HG02981 (cell line): ENCODE measurements around the gene ITGA8.
"Not testable (repeated sequence)": the region's sequence is repeated elsewhere in the genome, so short reads cannot be mapped to it uniquely, and the experiment has no call there.

Source experiments
- ATAC-seq: cut with Tn5 transposase; IDR thresholded peaks from one replicate; pipeline ENCODE4 v1.9.1; 2021; ENCODE audit warnings: mild to moderate bottlenecking, moderate library complexity; ENCODE audit not compliant: unreplicated experiment

ITGA8 gene

DNA sequence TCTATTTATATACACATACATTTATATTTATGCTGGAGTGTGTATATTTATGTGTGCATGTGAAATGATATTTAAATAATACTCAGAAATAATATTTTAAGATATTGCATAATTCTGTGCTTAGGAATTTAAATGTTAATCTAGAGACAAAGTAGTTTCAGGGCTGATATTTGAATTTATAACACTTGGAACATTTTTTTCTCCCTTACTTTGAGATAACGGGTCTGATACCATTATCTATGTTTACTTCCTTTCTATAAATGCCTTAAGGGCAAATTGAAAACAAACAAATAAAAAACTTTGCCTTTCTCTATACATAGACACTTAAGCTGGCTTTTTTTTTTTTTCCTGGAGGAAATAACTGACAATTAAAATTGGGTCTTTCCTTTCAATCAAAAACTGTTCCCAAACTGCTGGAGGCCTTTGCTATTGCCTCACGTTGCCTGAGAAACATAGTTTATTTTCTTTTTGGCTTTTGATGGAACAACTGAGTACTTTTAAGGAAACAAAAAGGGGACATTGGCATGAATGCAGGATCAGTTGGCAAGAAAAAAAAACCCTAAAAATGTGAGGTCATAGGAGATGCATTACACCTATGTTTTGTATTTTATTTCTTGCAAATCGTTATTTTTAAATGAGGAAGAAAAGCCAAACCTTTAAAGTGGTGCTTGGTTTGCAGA is 98.7 kb downstream of the ITGA8 start:
- no peak for ATAC-seq

- ATAC-seq = no peak
These were observed 99.4 kb downstream of the ITGA8 start for GRCh38 chr10:15620337-15620736.

GRCh38 chr10:15609246-15609645 is 110.5 kb downstream of the ITGA8 start:
- no peak for ATAC-seq

DNA sequence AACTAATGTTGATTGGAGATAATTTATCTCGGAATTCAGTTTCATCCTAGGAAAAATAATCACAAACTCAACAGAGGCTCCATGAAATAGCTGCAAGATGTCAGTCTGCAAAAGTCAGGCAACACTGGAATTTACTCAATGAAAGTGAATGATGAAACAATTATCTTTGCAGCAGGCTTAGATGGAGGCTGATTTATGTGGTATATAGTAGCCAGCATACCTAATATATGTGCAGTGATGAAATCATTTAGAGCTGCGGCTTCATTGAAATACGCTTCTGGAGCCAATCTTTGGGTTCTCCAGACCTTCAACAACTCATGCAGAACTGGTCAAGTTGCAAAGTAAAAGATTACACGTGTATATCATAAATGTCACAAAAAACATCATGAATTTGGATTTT is 113.3 kb downstream of the ITGA8 start:
- ATAC-seq = no peak

GRCh38 chr10:15605740-15606369 is 113.9 kb downstream of the ITGA8 start:
- ATAC-seq = no peak

GRCh38 chr10:15603446-15604011 is 116.2 kb downstream of the ITGA8 start:
- no peak for ATAC-seq

DNA sequence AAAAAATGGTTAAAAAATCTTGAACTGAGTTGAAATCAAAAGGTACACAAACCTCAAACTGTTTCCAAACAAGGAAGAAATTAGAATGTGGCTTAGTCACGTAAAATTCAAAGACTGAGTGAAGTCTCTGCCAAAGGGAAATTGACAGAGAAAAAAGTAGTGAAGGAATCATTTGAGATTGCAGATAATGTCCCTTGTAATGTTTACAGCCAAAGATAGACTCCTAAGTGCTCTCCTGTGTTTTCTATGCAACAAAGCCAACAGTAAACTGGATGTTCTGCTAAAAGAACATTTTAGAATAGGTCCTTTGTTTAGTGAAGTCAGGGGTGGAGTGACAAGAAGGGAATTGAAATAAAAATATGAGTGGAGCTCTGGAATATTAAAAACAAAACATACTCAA is 117.9 kb downstream of the ITGA8 start:
- ATAC-seq = no peak

GRCh38 chr10:15595260-15595659 is 124.5 kb downstream of the ITGA8 start:
- no peak for ATAC-seq

- ATAC-seq = no peak
These were observed 127.8 kb downstream of the ITGA8 start for GRCh38 chr10:15591937-15592336.

GRCh38 chr10:15591431-15591830 is 128.3 kb downstream of the ITGA8 start:
- ATAC-seq = no peak

GRCh38 chr10:15588635-15589508 is 130.8 kb downstream of the ITGA8 start:
- no peak for ATAC-seq

DNA sequence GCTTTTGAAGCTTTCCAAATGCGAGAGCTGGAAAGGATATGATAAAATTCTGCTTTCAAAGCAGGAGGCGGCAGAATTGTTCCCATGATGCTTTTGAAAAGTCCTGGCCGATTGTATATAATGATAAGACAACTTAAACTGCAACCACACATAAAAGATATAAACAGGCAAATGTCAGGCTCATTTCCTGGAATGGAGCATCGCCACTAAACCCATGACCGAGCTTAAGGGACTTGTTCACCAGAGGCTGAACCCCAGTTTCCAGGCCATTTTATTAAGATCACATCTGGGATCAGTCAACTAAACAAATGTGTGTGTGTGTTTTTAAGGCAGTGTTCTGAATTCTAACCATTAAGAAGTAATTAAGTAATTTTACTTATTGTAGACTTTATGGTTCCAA is 131.6 kb downstream of the ITGA8 start:
- no peak for ATAC-seq

DNA sequence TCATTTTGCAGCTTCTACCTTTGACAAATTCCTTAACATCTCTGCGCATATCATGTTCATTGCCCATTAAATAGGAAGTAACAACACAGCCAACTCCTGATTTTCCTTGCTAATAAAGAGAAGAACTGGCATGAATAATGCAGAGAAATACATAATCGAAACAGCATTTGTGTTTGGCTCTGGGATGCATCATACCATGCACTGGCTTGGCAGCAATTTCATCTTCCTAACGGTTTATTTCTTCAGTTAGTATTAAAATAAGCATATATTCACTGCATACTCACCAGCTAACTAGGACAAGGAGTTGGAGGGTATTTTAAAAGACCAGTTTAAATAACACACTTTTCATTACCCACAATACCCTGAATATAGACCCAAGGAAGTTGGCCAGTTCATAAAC is 132.5 kb downstream of the ITGA8 start:
- no peak for ATAC-seq

DNA sequence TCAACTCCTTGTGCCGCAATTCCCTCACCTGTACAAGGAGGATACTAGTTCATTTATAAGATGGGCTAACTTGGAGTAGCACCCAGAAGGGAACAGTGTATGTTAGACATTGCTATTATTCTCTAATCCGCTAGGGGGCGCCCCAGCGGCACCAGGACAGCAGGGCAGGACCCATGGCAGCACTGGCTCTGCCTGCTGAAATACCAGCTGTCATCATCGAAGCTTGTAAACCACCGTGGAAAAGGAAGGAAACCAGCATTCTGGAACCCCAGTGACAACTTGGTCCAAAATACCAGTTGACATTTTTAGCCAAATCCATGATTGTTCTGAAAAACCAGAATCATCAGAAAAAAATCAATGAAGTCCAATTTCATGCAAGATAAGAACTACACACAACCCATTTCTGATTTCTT is 134.4 kb downstream of the ITGA8 start:
- ATAC-seq = peak; percentile 85

DNA sequence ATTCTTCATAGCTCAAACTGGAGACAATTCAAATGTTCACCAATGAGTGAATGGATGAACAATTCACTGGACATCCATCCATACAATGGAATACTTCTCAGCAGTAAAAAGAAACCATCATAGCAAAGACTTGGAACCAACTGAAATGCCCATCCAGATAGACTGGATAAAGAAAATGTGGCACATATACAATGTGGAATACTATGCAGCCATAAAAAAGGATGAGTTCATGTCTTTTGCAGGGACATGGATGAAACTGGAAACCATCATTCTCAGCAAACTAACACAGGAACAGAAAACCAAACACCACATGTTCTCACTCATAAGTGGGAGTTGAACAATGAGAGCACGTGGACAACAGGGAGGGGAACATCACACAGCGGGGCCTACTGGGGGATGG is 136.8 kb downstream of the ITGA8 start:
- not testable (repeated sequence) for ATAC-seq

DNA sequence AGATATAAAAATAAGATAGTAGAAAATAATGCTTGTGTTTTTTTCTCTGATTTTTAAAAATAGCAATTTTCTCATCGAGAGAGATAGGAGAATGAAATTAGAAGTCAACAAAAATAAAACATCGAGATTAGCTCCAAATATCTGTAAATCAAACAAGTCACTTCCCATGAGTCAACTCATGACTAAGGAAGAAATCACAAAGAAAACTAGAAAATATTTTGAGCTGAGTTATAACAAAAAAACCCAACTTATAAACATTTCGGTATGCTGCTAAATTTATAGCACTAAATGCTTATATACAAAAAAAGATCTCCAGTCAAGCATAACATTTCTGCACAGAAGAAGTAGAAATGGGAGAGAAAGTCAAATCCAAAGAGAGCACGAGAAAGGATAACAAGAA is 140.1 kb downstream of the ITGA8 start:
- no peak for ATAC-seq

- no peak for ATAC-seq
These were observed 147.1 kb downstream of the ITGA8 start for GRCh38 chr10:15572531-15573045.

DNA sequence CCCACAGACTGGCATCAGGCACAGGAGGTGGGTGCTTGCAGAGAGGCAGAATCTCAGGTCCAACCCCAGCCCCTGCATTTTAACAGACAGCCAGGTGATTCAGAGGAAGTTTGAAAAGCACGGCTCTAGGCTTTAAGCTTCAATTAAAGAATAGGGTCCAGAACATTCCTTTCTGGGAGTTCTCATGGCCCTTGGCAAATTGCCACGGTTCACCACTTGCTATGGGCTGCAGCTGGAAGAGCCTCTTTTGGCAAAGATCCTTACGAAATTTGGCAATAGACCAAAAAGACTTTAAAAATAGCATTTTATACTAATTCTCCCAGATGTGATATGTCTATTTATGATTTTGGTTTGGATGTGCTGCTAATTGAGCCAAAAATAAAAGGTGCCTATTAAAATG is 148.1 kb downstream of the ITGA8 start:
- no peak for ATAC-seq

GRCh38 chr10:15570738-15571339 is 148.9 kb downstream of the ITGA8 start:
- no peak for ATAC-seq

GRCh38 chr10:15567952-15568351 is 151.8 kb downstream of the ITGA8 start:
- ATAC-seq = no peak

- ATAC-seq = no peak
These were observed 156.5 kb downstream of the ITGA8 start for GRCh38 chr10:15563246-15563645.
